Stimulated activated effector memory CD8-positive, alpha-beta T cell treated with anti-CD3 and anti-CD28 coated beads, Interleukin-12 subunit alpha, Interleukin-12 subunit beta, amount 100 ng/mL, for 72 hours (primary cell): Measurements from ENCODE around the gene POT1.
"Not testable (repeated sequence)": the region's sequence is repeated elsewhere in the genome, so short reads cannot be mapped to it uniquely, and the experiment has no call there.

Source experiments
- ATAC-seq: fragments of 150-1000 bp; cut with Tn5 transposase; 2 replicates; pipeline ENCODE4 v1.10.0; 2021
- DNase-seq, 2 donors: peaks; one replicate each; pipeline ENCODE4 v3.0.0; 2021 to 2022; ENCODE audit warnings: low spot score in 2 of 2
- H3K27ac Mint-ChIP-seq: one replicate; pipeline ENCODE4 v1.8.0; 2022; ENCODE audit warnings: mild to moderate bottlenecking, mixed read lengths
- H3K36me3 Mint-ChIP-seq: one replicate; pipeline ENCODE4 v1.8.0; 2022; ENCODE audit warnings: mild to moderate bottlenecking, mixed read lengths
- H3K4me1 Mint-ChIP-seq: one replicate; pipeline ENCODE4 v1.8.0; 2022; ENCODE audit warnings: mixed read lengths
- H3K4me3 Mint-ChIP-seq: one replicate; pipeline ENCODE4 v1.8.0; 2022; ENCODE audit warnings: mild to moderate bottlenecking, mixed read lengths
- H3K9me3 Mint-ChIP-seq: one replicate; pipeline ENCODE4 v1.8.0; 2022; ENCODE audit warnings: mixed read lengths

POT1 gene, protein sequence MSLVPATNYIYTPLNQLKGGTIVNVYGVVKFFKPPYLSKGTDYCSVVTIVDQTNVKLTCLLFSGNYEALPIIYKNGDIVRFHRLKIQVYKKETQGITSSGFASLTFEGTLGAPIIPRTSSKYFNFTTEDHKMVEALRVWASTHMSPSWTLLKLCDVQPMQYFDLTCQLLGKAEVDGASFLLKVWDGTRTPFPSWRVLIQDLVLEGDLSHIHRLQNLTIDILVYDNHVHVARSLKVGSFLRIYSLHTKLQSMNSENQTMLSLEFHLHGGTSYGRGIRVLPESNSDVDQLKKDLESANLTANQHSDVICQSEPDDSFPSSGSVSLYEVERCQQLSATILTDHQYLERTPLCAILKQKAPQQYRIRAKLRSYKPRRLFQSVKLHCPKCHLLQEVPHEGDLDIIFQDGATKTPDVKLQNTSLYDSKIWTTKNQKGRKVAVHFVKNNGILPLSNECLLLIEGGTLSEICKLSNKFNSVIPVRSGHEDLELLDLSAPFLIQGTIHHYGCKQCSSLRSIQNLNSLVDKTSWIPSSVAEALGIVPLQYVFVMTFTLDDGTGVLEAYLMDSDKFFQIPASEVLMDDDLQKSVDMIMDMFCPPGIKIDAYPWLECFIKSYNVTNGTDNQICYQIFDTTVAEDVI

DNA sequence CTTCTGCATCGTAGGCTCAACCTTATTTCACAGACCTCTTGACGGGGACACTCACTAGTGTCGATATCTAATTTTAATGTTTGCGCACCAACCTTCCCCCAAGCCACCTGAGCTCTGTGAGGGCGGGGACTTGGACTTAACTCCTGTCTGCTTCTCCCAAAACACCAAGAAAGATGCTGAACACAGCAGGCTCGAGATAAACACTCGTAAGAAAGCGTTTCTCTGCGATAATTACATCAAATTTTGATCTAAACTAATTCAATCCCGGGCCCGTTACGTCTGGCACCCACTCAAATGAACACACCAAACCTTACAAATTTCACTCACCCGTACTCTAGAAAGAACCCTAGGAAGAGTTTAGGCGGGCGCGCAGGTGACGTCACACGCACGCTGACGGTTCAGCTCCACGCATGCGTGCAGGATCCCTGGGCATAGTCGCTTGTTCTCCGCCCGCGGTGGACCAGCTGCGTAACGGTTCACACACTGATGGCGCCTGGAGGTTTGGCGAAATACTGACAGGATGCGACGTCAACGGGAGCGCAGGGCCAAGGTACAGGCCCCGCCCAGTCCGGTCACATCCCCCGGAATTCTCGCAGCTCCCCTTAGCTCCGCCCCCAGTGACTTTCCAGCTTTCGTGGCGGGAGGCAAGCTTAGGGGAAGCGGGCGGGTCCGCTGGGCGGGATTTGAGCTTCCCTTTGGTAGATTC, at the start of gene POT1:
TSS of gene POT1 (minus strand) at position 359 of the 706 bp plus-strand sequence. CDS start 32,652 bp downstream, outside the sequence.
- peak; percentile 100 for ATAC-seq
- H3K4me3 Mint-ChIP-seq: peak within 1 kb of the TSS; percentile 88

GRCh38 chr7:124975131-124975530, 45.5 kb upstream of the POT1 start:
- H3K27ac Mint-ChIP-seq, H3K4me3 Mint-ChIP-seq, ATAC-seq, H3K9me3 Mint-ChIP-seq, DNase-seq, H3K4me1 Mint-ChIP-seq, H3K36me3 Mint-ChIP-seq: not testable (repeated sequence)

More for the DNA sequence above, at the start of gene POT1:
- DNase-seq: peak; percentile 90 to 96
- peaks cover 23% of the 10 kb centered on the region for H3K36me3 Mint-ChIP-seq
- peaks cover 35% of the 10 kb centered on the region for H3K4me1 Mint-ChIP-seq
- peak within 1 kb of the TSS; percentile 95 for H3K27ac Mint-ChIP-seq
- H3K9me3 Mint-ChIP-seq: peaks cover 2% of the 10 kb centered on the region

DNA sequence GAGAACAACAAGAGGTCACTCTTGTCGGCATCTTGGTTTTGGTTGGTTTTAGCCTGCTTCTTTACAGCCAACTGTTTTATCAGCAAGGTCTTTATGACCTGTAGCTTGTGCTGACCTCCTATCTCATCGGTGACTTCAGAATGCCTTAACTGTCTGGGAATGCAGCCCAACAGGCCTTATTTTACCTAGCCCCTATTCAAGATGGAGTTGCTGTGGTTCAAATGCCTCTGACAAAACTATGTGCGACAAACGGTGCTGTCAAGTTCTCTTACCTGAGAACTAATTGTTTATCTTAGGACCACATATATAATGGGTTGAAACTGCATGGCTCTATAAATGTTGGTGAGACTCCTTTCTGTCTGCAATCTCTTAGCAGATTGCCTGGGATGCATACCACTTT, 35.9 kb upstream of the POT1 start:
- no peak for ATAC-seq
- H3K27ac Mint-ChIP-seq: no peak overlapping the region
- no peak overlapping the region for H3K4me3 Mint-ChIP-seq
- no peaks in the 10 kb centered on the region for H3K4me1 Mint-ChIP-seq
- H3K9me3 Mint-ChIP-seq: no peaks in the 10 kb centered on the region
- H3K36me3 Mint-ChIP-seq: no peaks in the 10 kb centered on the region
- no peak for DNase-seq

GRCh38 chr7:124959676-124960075, 30.1 kb upstream of the POT1 start:
- Mint-ChIP-seq H3K27ac (no peak overlapping the region), H3K36me3 (no peaks in the 10 kb centered on the region), H3K4me3 (no peak overlapping the region), H3K9me3 (peaks cover 8% of the 10 kb centered on the region), H3K4me1 (no peaks in the 10 kb centered on the region)
- DNase-seq: no peak
- no peak for ATAC-seq

- ATAC-seq: not testable (repeated sequence)
Observed at GRCh38 chr7:124957952-124958351, 28.3 kb upstream of the POT1 start.

GRCh38 chr7:124956160-124956559, 26.5 kb upstream of the POT1 start:
- no peak overlapping the region for H3K4me3 Mint-ChIP-seq
- H3K9me3 Mint-ChIP-seq: peaks cover 8% of the 10 kb centered on the region
- ATAC-seq (no peak), DNase-seq (no peak)
- no peak overlapping the region for H3K27ac Mint-ChIP-seq
- H3K4me1 Mint-ChIP-seq: no peaks in the 10 kb centered on the region
- H3K36me3 Mint-ChIP-seq: no peaks in the 10 kb centered on the region

More at GRCh38 chr7:124957952-124958351, 28.3 kb upstream of the POT1 start:
- not testable (repeated sequence) for H3K9me3 Mint-ChIP-seq, H3K4me1 Mint-ChIP-seq, H3K27ac Mint-ChIP-seq, H3K4me3 Mint-ChIP-seq, H3K36me3 Mint-ChIP-seq, DNase-seq

GRCh38 chr7:124954790-124955189, 25.2 kb upstream of the POT1 start:
- ATAC-seq (no peak), DNase-seq (no peak)
- Mint-ChIP-seq H3K4me1 (no peaks in the 10 kb centered on the region), H3K4me3 (no peak overlapping the region), H3K27ac (no peak overlapping the region), H3K36me3 (no peaks in the 10 kb centered on the region), H3K9me3 (peaks cover 10% of the 10 kb centered on the region)

- Mint-ChIP-seq H3K4me1 (no peaks in the 10 kb centered on the region), H3K9me3 (peaks cover 7% of the 10 kb centered on the region), H3K27ac (no peak overlapping the region), H3K36me3 (no peaks in the 10 kb centered on the region), H3K4me3 (no peak overlapping the region)
- no peak for DNase-seq
- no peak for ATAC-seq
Observed at GRCh38 chr7:124945680-124946079, 16.1 kb upstream of the POT1 start.

- Mint-ChIP-seq H3K4me1 (no peaks in the 10 kb centered on the region), H3K36me3 (no peaks in the 10 kb centered on the region), H3K9me3 (peaks cover 5% of the 10 kb centered on the region), H3K27ac (no peak overlapping the region), H3K4me3 (no peak overlapping the region)
- DNase-seq (no peak), ATAC-seq (no peak)
Observed at GRCh38 chr7:124943472-124943871, 13.8 kb upstream of the POT1 start.

DNA sequence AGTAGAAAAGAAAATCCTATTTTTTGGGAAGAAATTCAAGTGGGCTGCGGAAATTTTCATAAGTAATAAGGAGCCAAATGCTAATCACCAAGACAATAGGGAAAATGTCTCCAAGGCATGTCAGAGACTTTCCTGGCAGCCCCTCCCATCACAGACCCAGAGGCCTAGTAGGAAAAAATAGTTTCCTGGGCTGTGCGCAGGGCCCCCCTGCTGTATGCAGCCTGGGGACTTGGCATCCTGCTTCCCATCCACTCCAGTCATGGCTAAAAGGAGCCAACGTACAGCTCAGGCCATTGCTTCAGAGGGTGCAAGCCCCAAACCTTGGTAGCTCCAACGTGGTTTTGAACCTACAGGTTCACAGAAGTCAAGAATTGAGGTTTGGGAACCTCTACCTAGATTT, 12.8 kb upstream of the POT1 start:
- DNase-seq: no peak
- H3K36me3 Mint-ChIP-seq: no peaks in the 10 kb centered on the region
- H3K4me3 Mint-ChIP-seq: no peak overlapping the region
- peaks cover 3% of the 10 kb centered on the region for H3K9me3 Mint-ChIP-seq
- no peak overlapping the region for H3K27ac Mint-ChIP-seq
- H3K4me1 Mint-ChIP-seq: no peaks in the 10 kb centered on the region
- ATAC-seq: no peak

- no peaks in the 10 kb centered on the region for H3K36me3 Mint-ChIP-seq
- H3K4me3 Mint-ChIP-seq: no peak overlapping the region
- H3K27ac Mint-ChIP-seq: no peak overlapping the region
- DNase-seq: no peak
- H3K4me1 Mint-ChIP-seq: no peaks in the 10 kb centered on the region
- no peaks in the 10 kb centered on the region for H3K9me3 Mint-ChIP-seq
- no peak for ATAC-seq
Observed at GRCh38 chr7:124940306-124940705, 10.7 kb upstream of the POT1 start.

DNA sequence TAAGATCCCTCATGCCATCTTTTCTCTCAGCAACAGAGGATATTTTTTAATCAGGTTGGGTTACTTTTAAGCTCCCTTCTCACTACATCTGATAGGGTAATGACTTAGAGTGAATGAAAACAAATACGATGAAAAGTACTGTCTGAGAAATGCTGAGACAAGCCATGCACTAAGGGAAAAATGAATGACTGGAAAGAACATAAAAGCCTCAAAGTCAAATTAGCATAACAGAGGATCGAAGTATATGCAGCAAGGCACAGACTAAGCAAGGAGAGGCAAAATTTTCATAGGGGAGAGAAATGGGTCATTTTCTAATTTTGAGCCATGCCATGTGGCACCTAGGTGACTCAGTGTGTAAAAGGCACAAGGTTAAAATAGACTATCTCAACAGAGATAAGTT, 8.5 kb upstream of the POT1 start:
- Mint-ChIP-seq H3K4me1 (no peaks in the 10 kb centered on the region), H3K9me3 (no peaks in the 10 kb centered on the region), H3K4me3 (no peak overlapping the region), H3K36me3 (no peaks in the 10 kb centered on the region), H3K27ac (no peak overlapping the region)
- DNase-seq (no peak), ATAC-seq (no peak)

GRCh38 chr7:124937076-124937475, 7.5 kb upstream of the POT1 start:
- H3K4me3 Mint-ChIP-seq: no peak overlapping the region
- no peaks in the 10 kb centered on the region for H3K36me3 Mint-ChIP-seq
- DNase-seq (no peak), ATAC-seq (no peak)
- H3K4me1 Mint-ChIP-seq: no peaks in the 10 kb centered on the region
- H3K27ac Mint-ChIP-seq: no peak overlapping the region
- H3K9me3 Mint-ChIP-seq: no peaks in the 10 kb centered on the region

DNA sequence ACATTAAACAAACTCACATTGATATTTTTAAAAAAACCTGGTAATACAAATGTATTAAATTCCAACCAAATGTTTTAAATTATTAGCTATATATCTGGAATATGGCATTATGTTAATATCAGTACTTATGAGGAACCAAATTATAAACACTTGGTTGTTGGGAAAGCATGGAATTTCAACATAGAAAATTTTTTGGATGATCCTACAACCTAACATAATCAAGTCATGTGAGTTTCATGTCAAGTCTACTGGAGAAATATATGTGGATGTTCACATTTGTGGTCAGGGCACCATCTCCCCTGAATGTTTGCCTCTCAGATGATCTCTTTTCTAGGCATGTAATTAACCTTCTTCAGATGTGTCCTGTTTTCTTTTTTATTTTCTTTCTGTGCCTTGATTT, 5.2 kb upstream of the POT1 start:
- ATAC-seq (no peak), DNase-seq (no peak)
- Mint-ChIP-seq H3K4me1 (peaks cover 7% of the 10 kb centered on the region), H3K36me3 (peaks cover 1% of the 10 kb centered on the region), H3K4me3 (no peak overlapping the region), H3K9me3 (peaks cover 2% of the 10 kb centered on the region), H3K27ac (no peak overlapping the region)

GRCh38 chr7:124930655-124931597, 1.3 kb upstream of the POT1 start:
- ATAC-seq (no peak), DNase-seq (no peak)
- Mint-ChIP-seq H3K36me3 (peaks cover 16% of the 10 kb centered on the region), H3K9me3 (peaks cover 2% of the 10 kb centered on the region), H3K27ac (no peak overlapping the region), H3K4me3 (peak overlapping the region; percentile 14), H3K4me1 (peaks cover 29% of the 10 kb centered on the region)
